NB4 (cell line): Measurements from ENCODE around the gene CDH23.

ENCODE experiments used
- MAX ChIP-seq: IDR thresholded peaks from 2 replicates; pipeline ENCODE4 v1.6.1; 2011; ENCODE audit warnings: low read depth, low read length
- MYC ChIP-seq: IDR thresholded peaks from 2 replicates; pipeline ENCODE4 v1.6.1; 2011; ENCODE audit warnings: low read depth, low read length
- POLR2A ChIP-seq: IDR thresholded peaks from 2 replicates; pipeline ENCODE4 v1.6.1; 2011; ENCODE audit warnings: mild to moderate bottlenecking; ENCODE audit not compliant: insufficient read length; ENCODE audit errors: extremely low read depth
- TF ChIP-seq, protein P1 (sequence below): IDR thresholded peaks from one replicate; pipeline ENCODE4 v1.5.1; 2012; ENCODE audit warnings: low read depth, low read length

GRCh38 chr10:71737001-71737833, 340.5 kb downstream of the CDH23 start:
- TF ChIP-seq POLR2A (no peak), MYC (no peak), MAX (no peak)
- TF ChIP-seq, protein P1, sequence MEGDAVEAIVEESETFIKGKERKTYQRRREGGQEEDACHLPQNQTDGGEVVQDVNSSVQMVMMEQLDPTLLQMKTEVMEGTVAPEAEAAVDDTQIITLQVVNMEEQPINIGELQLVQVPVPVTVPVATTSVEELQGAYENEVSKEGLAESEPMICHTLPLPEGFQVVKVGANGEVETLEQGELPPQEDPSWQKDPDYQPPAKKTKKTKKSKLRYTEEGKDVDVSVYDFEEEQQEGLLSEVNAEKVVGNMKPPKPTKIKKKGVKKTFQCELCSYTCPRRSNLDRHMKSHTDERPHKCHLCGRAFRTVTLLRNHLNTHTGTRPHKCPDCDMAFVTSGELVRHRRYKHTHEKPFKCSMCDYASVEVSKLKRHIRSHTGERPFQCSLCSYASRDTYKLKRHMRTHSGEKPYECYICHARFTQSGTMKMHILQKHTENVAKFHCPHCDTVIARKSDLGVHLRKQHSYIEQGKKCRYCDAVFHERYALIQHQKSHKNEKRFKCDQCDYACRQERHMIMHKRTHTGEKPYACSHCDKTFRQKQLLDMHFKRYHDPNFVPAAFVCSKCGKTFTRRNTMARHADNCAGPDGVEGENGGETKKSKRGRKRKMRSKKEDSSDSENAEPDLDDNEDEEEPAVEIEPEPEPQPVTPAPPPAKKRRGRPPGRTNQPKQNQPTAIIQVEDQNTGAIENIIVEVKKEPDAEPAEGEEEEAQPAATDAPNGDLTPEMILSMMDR: no peak
